Activated CD4-positive, CD25-positive, alpha-beta regulatory T cell treated with anti-CD3 and anti-CD28 coated beads, Interleukin-2, amount 50 U/mL, for 72 hours (primary cell): ENCODE measurements around the gene KIAA0232.
"Not testable (repeated sequence)": the region's sequence is repeated elsewhere in the genome, so short reads cannot be mapped to it uniquely, and the experiment has no call there.

Source experiments
- DNase-seq: peaks from one replicate; pipeline ENCODE4 v3.0.0; 2021

Gene KIAA0232

GRCh38 chr4:6775746-6776145, 6.8 kb upstream of the KIAA0232 start:
- DNase-seq, result no peak

- DNase-seq, result no peak
These were observed 5.4 kb upstream of the KIAA0232 start for GRCh38 chr4:6776920-6777635.

GRCh38 chr4:6777636-6778281, 4.8 kb upstream of the KIAA0232 start:
- peak; percentile 28 for DNase-seq

- no peak for DNase-seq
These were observed 4.1 kb upstream of the KIAA0232 start for GRCh38 chr4:6778435-6778834.

GRCh38 chr4:6779667-6780565, 2.6 kb upstream of the KIAA0232 start:
- DNase-seq, result no peak

GRCh38 chr4:6781113-6781512, 1.4 kb upstream of the KIAA0232 start:
- no peak for DNase-seq

GRCh38 chr4:6781561-6781960, 966 bp upstream of the KIAA0232 start:
- no peak for DNase-seq

GRCh38 chr4:6782846-6783110, 251 bp downstream of the KIAA0232 start:
- DNase-seq, result no peak

- peak; percentile 90 for DNase-seq
These were observed 819 bp downstream of the KIAA0232 start for GRCh38 chr4:6783111-6783981.

GRCh38 chr4:6785572-6785925, 3.0 kb downstream of the KIAA0232 start:
- DNase-seq, result no peak

- no peak for DNase-seq
These were observed 5.6 kb downstream of the KIAA0232 start for GRCh38 chr4:6788123-6788522.

- not testable (repeated sequence) for DNase-seq
These were observed 8.7 kb downstream of the KIAA0232 start for GRCh38 chr4:6791245-6791644.

- not testable (repeated sequence) for DNase-seq
These were observed 9.3 kb downstream of the KIAA0232 start for GRCh38 chr4:6791796-6792195.

GRCh38 chr4:6794189-6794588, 11.7 kb downstream of the KIAA0232 start:
- DNase-seq, result no peak

- no peak for DNase-seq
These were observed 13.3 kb downstream of the KIAA0232 start for GRCh38 chr4:6795821-6796220.

GRCh38 chr4:6797368-6797767, 14.8 kb downstream of the KIAA0232 start:
- DNase-seq, result not testable (repeated sequence)

GRCh38 chr4:6799091-6799490, 16.6 kb downstream of the KIAA0232 start:
- DNase-seq, result no peak

- DNase-seq, result no peak
These were observed 19.5 kb downstream of the KIAA0232 start for GRCh38 chr4:6802025-6802424.

GRCh38 chr4:6802626-6803025, 20.1 kb downstream of the KIAA0232 start:
- DNase-seq, result no peak

- no peak for DNase-seq
These were observed 20.7 kb downstream of the KIAA0232 start for GRCh38 chr4:6803246-6803645.

- DNase-seq, result no peak
These were observed 21.7 kb downstream of the KIAA0232 start for GRCh38 chr4:6804082-6804752.

GRCh38 chr4:6806924-6807626, 24.5 kb downstream of the KIAA0232 start:
- DNase-seq, result no peak
